H1 (cell line): Measurements from ENCODE around the gene EFCAB6. TPM values are rescaled to one million over a fixed set of nuclear protein-coding genes. Genes with fewer than 3 reads are reported as not detected.

Experiments
- CTCF ChIA-PET: fragments of 300-600 bp; sonication (Branson Sonifier 250); formaldehyde crosslinking; loops from one replicate; lab custom pipeline; 2021; ENCODE audit not compliant: partially characterized antibody; lab: Charles Lee
- POLR2A ChIA-PET: fragments of 300-600 bp; sonication (Branson Sonifier 250); formaldehyde crosslinking; loops from one replicate; lab custom pipeline; 2021; ENCODE audit warnings: inconsistent platforms; ENCODE audit not compliant: partially characterized antibody; lab: Charles Lee
- DNase-seq, 2 experiments: peaks; one replicate each; pipeline versions ENCODE4 v3.0.0 to v3.0.0-alpha.2; 2010 to 2022; ENCODE audit warnings: low spot score in 2 of 2, low read depth in 1 of 2, mixed read lengths in 1 of 2
- FAIRE-seq: peaks from 2 replicates; lab custom pipeline; 2011; peaks lifted over from hg19 to GRCh38; lab: Jason Lieb, UNC
- H2AFZ ChIP-seq: 2 replicates; pipeline ENCODE4 v1.8.1; 2012; ENCODE audit warnings: low read length, inconsistent platforms
- H2AK5ac ChIP-seq: 2 replicates; pipeline ENCODE4 v1.6.1; 2013; ENCODE audit warnings: low read depth, low read length
- H2BK120ac ChIP-seq: replicated peaks from 2 replicates; pipeline ENCODE3; 2013; ENCODE audit warnings: low read depth, low read length, inconsistent platforms
- H2BK12ac ChIP-seq: 2 replicates; pipeline ENCODE4 v1.6.1; 2013; ENCODE audit warnings: low read depth, low read length
- H2BK15ac ChIP-seq: 2 replicates; pipeline ENCODE4 v1.6.1; 2013; ENCODE audit warnings: low read length
- H2BK20ac ChIP-seq: 2 replicates; pipeline ENCODE4 v1.6.1; 2013; ENCODE audit warnings: low read length
- H2BK5ac ChIP-seq: 2 replicates; pipeline ENCODE4 v1.6.1; 2013; ENCODE audit warnings: low read depth, low read length
- H3K14ac ChIP-seq: 2 replicates; pipeline ENCODE4 v1.6.1; 2013; ENCODE audit warnings: inconsistent platforms; ENCODE audit not compliant: insufficient read length
- H3K18ac ChIP-seq: 2 replicates; pipeline ENCODE4 v1.6.1; 2013; ENCODE audit warnings: low read length; ENCODE audit errors: extremely low read depth
- H3K23ac ChIP-seq: 2 replicates; pipeline ENCODE4 v1.6.1; 2013; ENCODE audit warnings: inconsistent platforms; ENCODE audit not compliant: insufficient read length
- H3K23me2 ChIP-seq: 2 replicates; pipeline ENCODE4 v1.6.1; 2013; ENCODE audit warnings: low read depth, low read length
- H3K27ac ChIP-seq: 2 replicates; pipeline ENCODE4 v1.6.1; 2011; ENCODE audit warnings: low read depth, low read length, inconsistent platforms
- H3K27me3 ChIP-seq, 4 experiments: replicated peaks in 1 of 4; 1 replicate in 1 of 4; 2 replicates in 3 of 4; pipeline versions ENCODE4 v1.6.1 to v1.8.1; 2011 to 2013; ENCODE audit warnings: low read length in 3 of 4, mild to moderate bottlenecking in 3 of 4, inconsistent platforms in 2 of 4, mixed read lengths in 2 of 4, moderate library complexity in 1 of 4; ENCODE audit not compliant: control insufficient read depth in 3 of 4, insufficient read depth in 3 of 4; ENCODE audit errors: extremely low read depth in 1 of 4
- H3K36me3 ChIP-seq, 4 experiments: 2 replicates each; pipeline versions ENCODE4 v1.6.1 to v1.8.1; 2011 to 2013; ENCODE audit warnings: mild to moderate bottlenecking in 4 of 4, low read length in 3 of 4, moderate library complexity in 2 of 4, control low read depth in 1 of 4, inconsistent platforms in 1 of 4; ENCODE audit not compliant: insufficient read depth in 4 of 4, control insufficient read depth in 2 of 4
- H3K4ac ChIP-seq: replicated peaks from 2 replicates; pipeline ENCODE3; 2013; ENCODE audit warnings: low read length, low read depth, mixed read lengths, inconsistent platforms; ENCODE audit not compliant: insufficient read length
- H3K4me1 ChIP-seq, 4 experiments: replicated peaks in 1 of 4; 1 replicate in 1 of 4; 2 replicates in 3 of 4; pipeline versions ENCODE4 v1.6.1 to v1.8.1; 2011 to 2013; ENCODE audit warnings: low read length in 3 of 4, inconsistent platforms in 2 of 4, mixed read lengths in 1 of 4; ENCODE audit not compliant: insufficient read depth in 4 of 4, control insufficient read depth in 3 of 4
- H3K4me2 ChIP-seq, 2 experiments: 2 replicates each; pipeline versions ENCODE4 v1.6.1 to v1.8.1; 2011 to 2013; ENCODE audit warnings: low read depth in 2 of 2, low read length in 2 of 2, control low read depth in 1 of 2, inconsistent platforms in 1 of 2, mild to moderate bottlenecking in 1 of 2; ENCODE audit not compliant: insufficient read depth in 1 of 2
- H3K4me3 ChIP-seq, 4 experiments: fragments of 200-600, 300-600 bp in 1 of 4; sonication (generic), shearing (Covaris generic), sonication (Bioruptor Twin) in 1 of 4; 2 replicates each; pipeline versions ENCODE4 v1.5.1 to v1.8.1; 2011 to 2016; ENCODE audit warnings: low read length in 4 of 4, low read depth in 3 of 4, control low read depth in 2 of 4, inconsistent platforms in 2 of 4, mild to moderate bottlenecking in 2 of 4, mixed read lengths in 1 of 4, moderate library complexity in 1 of 4; ENCODE audit not compliant: insufficient read depth in 2 of 4; ENCODE audit errors: extremely low read depth in 1 of 4
- H3K56ac ChIP-seq: replicated peaks from 2 replicates; pipeline ENCODE3; 2013; ENCODE audit warnings: low read depth, mild to moderate bottlenecking, mixed read lengths, low read length, inconsistent platforms; ENCODE audit not compliant: insufficient read length
- H3K79me1 ChIP-seq: 2 replicates; pipeline ENCODE4 v1.6.1; 2013; ENCODE audit warnings: low read depth, low read length, control low read depth
- H3K79me2 ChIP-seq, 2 experiments: 2 replicates each; pipeline versions ENCODE4 v1.6.1 to v1.8.1; 2012 to 2013; ENCODE audit warnings: low read length in 2 of 2, mild to moderate bottlenecking in 2 of 2, inconsistent platforms in 1 of 2; ENCODE audit not compliant: insufficient read depth in 2 of 2, control insufficient read depth in 1 of 2
- H3K9ac ChIP-seq, 4 experiments: replicated peaks in 1 of 4; 1 replicate in 1 of 4; 2 replicates in 3 of 4; pipeline versions ENCODE4 v1.6.1 to v1.8.1; 2011 to 2013; ENCODE audit warnings: low read depth in 3 of 4, low read length in 3 of 4, control low read depth in 2 of 4, mild to moderate bottlenecking in 2 of 4, moderate library complexity in 2 of 4, inconsistent platforms in 1 of 4; ENCODE audit errors: extremely low read depth in 1 of 4
- H3K9me3 ChIP-seq, 2 experiments: 2 replicates each; pipeline versions ENCODE4 v1.6.1 to v1.8.1; 2012 to 2013; ENCODE audit warnings: mild to moderate bottlenecking in 2 of 2, moderate library complexity in 2 of 2, control low read depth in 1 of 2, inconsistent platforms in 1 of 2, low read depth in 1 of 2, low read length in 1 of 2, mixed read lengths in 1 of 2; ENCODE audit not compliant: insufficient read depth in 2 of 2
- H4K20me1 ChIP-seq, 2 experiments: replicated peaks in 1 of 2; 2 replicates each; pipeline versions ENCODE3 to v1.8.1; 2011 to 2013; ENCODE audit warnings: inconsistent platforms in 2 of 2, low read length in 2 of 2, mild to moderate bottlenecking in 1 of 2; ENCODE audit not compliant: insufficient read depth in 2 of 2, control insufficient read depth in 1 of 2
- H4K5ac ChIP-seq: 2 replicates; pipeline ENCODE4 v1.6.1; 2013; ENCODE audit warnings: low read length, low read depth, mixed read lengths, inconsistent platforms; ENCODE audit not compliant: insufficient read length
- H4K8ac ChIP-seq: 2 replicates; pipeline ENCODE4 v1.8.0; 2013; ENCODE audit warnings: mild to moderate bottlenecking, moderate library complexity, low read length, inconsistent platforms; ENCODE audit not compliant: insufficient read depth; ENCODE audit errors: extremely low read depth
- H4K91ac ChIP-seq: replicated peaks from 2 replicates; pipeline ENCODE3; 2013; ENCODE audit warnings: low read length, mixed read lengths, inconsistent platforms; ENCODE audit not compliant: insufficient read length
- EZH2 ChIP-seq: fragments of 200-600 bp; sonication (generic); IDR thresholded peaks from 2 replicates; pipeline ENCODE4 v1.7.1; 2012; ENCODE audit warnings: low read depth, mild to moderate bottlenecking, moderate library complexity, low read length, inconsistent platforms; ENCODE audit not compliant: severe bottlenecking
- GABPA ChIP-seq: IDR thresholded peaks from 2 replicates; pipeline ENCODE4 v1.6.1; 2011; ENCODE audit warnings: mild to moderate bottlenecking, low read length, moderate library complexity, borderline replicate concordance; ENCODE audit not compliant: insufficient read depth
- TEAD4 ChIP-seq: IDR thresholded peaks from 2 replicates; pipeline ENCODE4 v1.6.1; 2012; ENCODE audit warnings: low read depth, low read length, inconsistent platforms, mixed read lengths
- YY1 ChIP-seq: IDR thresholded peaks from 2 replicates; pipeline ENCODE4 v1.6.1; 2011; ENCODE audit warnings: low read depth, mild to moderate bottlenecking, low read length
- WGBS, 2 experiments: shearing (Covaris generic) in 1 of 2; methylation state at CpG; one replicate each; pipeline versions ENCODE4 v1.1.6 to v1.1.7; 2013 to 2015; ENCODE audit warnings: low lambda C conversion rate in 2 of 2, mixed read lengths in 2 of 2, inconsistent platforms in 1 of 2, low coverage in 1 of 2, missing lambda C conversion rate in 1 of 2; ENCODE audit not compliant: insufficient replicate concordance in 2 of 2, insufficient coverage in 1 of 2, insufficient read length in 1 of 2; ENCODE audit errors: extremely low coverage in 1 of 2, missing lambda C conversion rate in 1 of 2; 5-methylcytosine and 5-hydroxymethylcytosine counted together
- polyA plus RNA-seq, 7 experiments: library from polyadenylated mRNA; depleted of rRNA in 3 of 7; stranded (reverse) in 5 of 7; unstranded in 2 of 7; fragments of >200 nt in 5 of 7; fragments of 200-250 nt in 2 of 7; gene quantifications; 1 replicate in 5 of 7; 2 replicates in 1 of 7; 4 replicates in 1 of 7; pipeline versions ENCODE4 v1.2.1 to v1.2.3, GENCODE V29; 2011 to 2013; ENCODE audit warnings: missing spikeins in 2 of 7, mixed read lengths in 2 of 7
- total RNA-seq: library from RNA; stranded (reverse); fragmentation: NEBNext Ultra II Directional; extraction: Animal tissue kit (Norgen Biotek cat#: 25700); gene quantifications from 2 replicates; pipeline ENCODE4 v1.2.1, GENCODE V29; 2021
- TF ChIP-seq, protein P1 (sequence below): IDR thresholded peaks from 2 replicates; pipeline ENCODE4 v1.6.1; 2012; ENCODE audit warnings: inconsistent platforms

EFCAB6 gene
- total and polyA plus RNA-seq, 2 of the 8 experiments (the other 6 are each of a cell fraction or from before 2014, with no cell fraction given) = 0.32 to 1.7 TPM

DNA sequence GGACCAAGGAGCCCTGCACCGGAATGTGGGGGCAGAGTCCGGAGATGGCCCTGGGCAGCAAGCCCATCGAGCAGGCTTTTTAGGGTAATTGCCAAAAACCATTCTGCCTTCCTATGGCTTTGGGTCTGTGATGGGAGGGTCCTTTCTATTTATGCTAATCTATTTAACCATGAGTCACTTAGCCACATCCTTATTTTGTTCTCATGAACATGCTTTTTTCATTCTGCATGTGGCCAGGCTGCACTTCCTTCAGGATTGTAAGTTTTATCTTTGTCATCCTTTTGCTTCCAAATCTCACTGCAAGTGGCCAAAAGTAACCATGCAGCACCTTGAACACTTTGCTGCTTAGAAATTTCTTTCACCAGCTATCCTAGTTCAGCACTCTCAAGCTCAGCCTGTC lies 88.3 kb downstream of the EFCAB6 start:
- no peak overlapping the region for H2BK12ac ChIP-seq
- H2BK20ac ChIP-seq = no peak overlapping the region
- H4K5ac ChIP-seq = no peak overlapping the region
- TF ChIP-seq TEAD4 (no peak), GABPA (no peak), EZH2 (no peak), YY1 (no peak)
- TF ChIP-seq, protein P1, sequence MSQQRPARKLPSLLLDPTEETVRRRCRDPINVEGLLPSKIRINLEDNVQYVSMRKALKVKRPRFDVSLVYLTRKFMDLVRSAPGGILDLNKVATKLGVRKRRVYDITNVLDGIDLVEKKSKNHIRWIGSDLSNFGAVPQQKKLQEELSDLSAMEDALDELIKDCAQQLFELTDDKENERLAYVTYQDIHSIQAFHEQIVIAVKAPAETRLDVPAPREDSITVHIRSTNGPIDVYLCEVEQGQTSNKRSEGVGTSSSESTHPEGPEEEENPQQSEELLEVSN = no peak
- TF ChIP-seq, all 59 proteins: peak for 0
- Histone ChIP-seq H2BK5ac (no peak overlapping the region), H3K9ac (no peak overlapping the region), H3K14ac (no peak overlapping the region), H2BK120ac (no peak overlapping the region), H3K79me1 (no peaks in the 10 kb centered on the region), H3K23me2 (no peaks in the 10 kb centered on the region), H3K4me1 (peaks cover 0 to 3% (median 1%) of the 10 kb centered on the region in 4 experiments; a peak in 4 of 7 replicates), H3K36me3 (no peaks in the 10 kb centered on the region), H4K91ac (no peak overlapping the region), H3K4me3 (no peak overlapping the region), H3K27ac (no peak overlapping the region), H2AFZ (no peak overlapping the region), H3K79me2 (no peaks in the 10 kb centered on the region), H4K20me1 (no peaks in the 10 kb centered on the region), H3K4ac (no peak overlapping the region), H3K27me3 (no peaks in the 10 kb centered on the region; a peak in 1 of 7 replicates), H3K4me2 (no peak overlapping the region), H3K56ac (no peak overlapping the region), H4K8ac (no peak overlapping the region), H2AK5ac (no peak overlapping the region), H2BK15ac (no peak overlapping the region), H3K23ac (no peak overlapping the region), H3K9me3 (no peaks in the 10 kb centered on the region), H3K18ac (no peak overlapping the region)
- CTCF ChIA-PET = interaction anchor here (1.4 kb wide), 1 partner anchor 13 kb away, joined by 5 read pairs; no protein-coding TSS in a partner anchor
- FAIRE-seq = no peak
- POLR2A ChIA-PET = no interaction called here
- 94% methylated on average over 3 of the region's 3 CpGs; no CpG with 5 or more reads in 1 of the 2 experiments for WGBS, 2 experiments
- DNase-seq = peak in 1 of 2 experiments; percentile 34
